Dermis blood vessel endothelial cell (primary cell): ENCODE data around the gene TMEM91. TPM values are rescaled to one million over a fixed set of nuclear protein-coding genes. Genes with fewer than 3 reads are reported as not detected.

Experiments
- total RNA-seq: library from RNA; depleted of rRNA; stranded (reverse); fragments of >200 nt; gene quantifications from 2 replicates; pipeline ENCODE4 v1.2.3, GENCODE V29; 2014

The TMEM91 gene
- total RNA-seq, 1 donor from 2014 or later: 9.2 TPM

Other genes with a start within 250 kb of the TMEM91 start
- gene CYP2S1, start 183.3 kb upstream of the TMEM91 start, total RNA-seq: 0.68 and 0.88 TPM in 2 replicates
- 11.2 and 90.9 TPM in 2 replicates for gene AXL, start 157.3 kb upstream of the TMEM91 start, total RNA-seq
- 63.3 and 171 TPM in 2 replicates for gene HNRNPUL1, start 112.2 kb upstream of the TMEM91 start, total RNA-seq
- gene CCDC97, start 66.4 kb upstream of the TMEM91 start, total RNA-seq: 7.5 and 13.2 TPM in 2 replicates
- 19.4 and 74.5 TPM in 2 replicates for gene TGFB1, start 22.6 kb upstream of the TMEM91 start, total RNA-seq
- 6.8 and 7.9 TPM in 2 replicates for gene B9D2, start 12.4 kb upstream of the TMEM91 start, total RNA-seq
- 8.8 and 11.9 TPM in 2 replicates for gene EXOSC5, start 20.8 kb downstream of the TMEM91 start, total RNA-seq
- 36.9 and 69.8 TPM in 2 replicates for gene BCKDHA, start 21.3 kb downstream of the TMEM91 start, total RNA-seq
- 1.8 and 2.6 TPM in 2 replicates for gene B3GNT8, start 50.8 kb downstream of the TMEM91 start, total RNA-seq
- 55.0 and 77.7 TPM in 2 replicates for gene DMAC2, start 63.4 kb downstream of the TMEM91 start, total RNA-seq
- not detected in 2 replicates for gene ERICH4, start 66.6 kb downstream of the TMEM91 start, total RNA-seq
- gene CEACAM21, start 199.6 kb downstream of the TMEM91 start, total RNA-seq: 3.2 and 9.4 TPM in 2 replicates